DLD1 (cell line): ENCODE measurements around the gene MID1.
"Not testable (repeated sequence)": the region's sequence is repeated elsewhere in the genome, so short reads cannot be mapped to it uniquely, and the experiment has no call there.

Experiments
- in situ Hi-C: cut with HindIII; loops from 2 replicates; pipeline ENCODE4 v1.10.0; 2017; ENCODE audit warnings: low sequenced_read_pairs

Gene MID1

DNA sequence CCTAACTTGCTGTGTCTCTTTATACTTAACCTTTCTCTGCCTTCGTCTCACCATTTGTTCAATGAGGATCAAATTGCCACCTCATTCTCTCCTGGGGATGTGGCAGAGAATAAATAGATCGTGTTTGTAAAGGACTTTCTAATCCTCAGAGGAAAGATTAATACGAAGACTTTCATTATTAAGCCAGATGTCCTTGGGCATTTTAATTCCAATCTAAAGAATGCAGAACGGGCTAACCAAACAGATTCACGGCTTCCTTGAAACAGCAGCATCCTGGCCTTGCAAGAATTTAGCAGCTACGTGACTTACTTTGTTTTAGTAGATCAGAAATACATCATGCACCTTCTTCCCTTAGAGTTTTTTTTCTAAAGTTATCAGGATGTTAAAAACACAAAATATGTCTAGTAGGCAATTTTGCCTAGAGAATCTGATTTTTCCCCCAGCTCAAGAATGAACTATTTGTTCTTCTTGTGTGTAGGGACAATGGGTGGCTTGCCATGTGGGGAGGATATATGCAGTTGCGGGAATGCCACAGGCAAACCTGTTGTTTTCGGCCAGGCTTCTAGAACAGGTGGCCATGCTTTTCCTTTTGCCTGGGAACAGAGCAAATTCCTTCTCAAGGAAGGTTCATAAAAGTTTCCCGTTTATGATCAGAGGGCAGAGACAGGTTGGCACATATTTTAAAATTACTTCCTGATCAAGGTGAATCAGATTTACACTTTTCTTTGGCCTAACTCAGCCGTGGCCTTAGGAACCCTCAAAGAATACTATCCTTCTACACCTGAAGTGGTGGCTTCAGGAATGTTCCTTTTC is 3.0 kb downstream of the MID1 start:
- in situ Hi-C loops, result no loop called here

DNA sequence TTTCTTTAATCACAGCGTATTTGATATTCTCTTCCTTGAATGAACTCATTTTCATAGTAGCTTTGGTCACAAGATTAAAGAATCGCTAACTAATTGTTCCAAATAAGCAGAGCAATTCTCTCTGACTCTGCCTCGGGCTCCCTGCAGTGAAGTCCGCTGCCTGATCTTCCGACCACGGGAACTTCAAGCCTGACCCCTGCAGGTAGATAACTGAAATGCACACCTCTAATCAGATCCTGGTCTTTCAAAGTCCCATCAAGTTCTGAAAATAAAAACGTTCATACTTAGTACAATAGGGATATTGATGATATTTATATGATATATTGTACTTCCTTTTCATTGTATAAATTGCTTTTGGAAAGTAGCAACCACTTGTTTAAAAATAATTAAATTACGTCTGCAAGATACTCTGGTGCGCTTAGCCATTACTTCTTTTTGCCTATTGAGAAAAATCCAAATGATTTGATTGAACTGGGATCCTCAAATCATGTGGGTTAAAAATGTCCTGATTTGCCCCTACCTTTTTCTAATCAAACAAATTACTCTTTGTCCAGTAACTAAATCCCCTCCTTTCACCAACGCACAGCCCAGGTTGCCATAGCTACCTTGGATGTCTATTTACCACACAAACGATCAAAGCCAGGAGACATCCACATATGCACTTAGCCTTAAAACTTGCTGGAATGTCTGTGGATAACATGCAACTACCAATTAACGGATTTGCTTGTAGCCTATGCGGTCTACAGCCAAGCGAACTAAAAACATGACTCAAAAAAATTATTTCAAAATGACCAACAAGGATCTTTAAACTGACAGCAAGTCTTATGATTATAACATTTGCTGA is 4.2 kb downstream of the MID1 start:
- in situ Hi-C loops, result no loop called here

DNA sequence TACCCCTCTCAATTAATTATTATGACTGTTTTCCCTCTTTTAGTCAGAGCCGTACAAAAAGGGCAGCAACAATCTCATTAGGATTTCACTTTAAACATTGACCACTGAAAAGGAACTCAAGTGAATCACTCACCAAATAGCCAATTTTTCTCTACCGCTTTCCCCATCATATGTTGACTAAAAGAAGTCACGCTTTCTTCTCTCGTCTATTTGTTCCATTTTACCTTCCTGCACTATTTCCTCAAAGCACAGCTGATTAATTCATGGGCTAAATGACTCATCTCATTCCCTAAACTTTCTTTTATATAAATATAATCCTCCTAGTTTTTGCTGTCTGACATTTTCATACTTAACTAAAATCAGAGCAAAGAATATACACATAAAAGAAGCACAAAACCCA is 8.2 kb downstream of the MID1 start:
- in situ Hi-C loops, result no loop called here

DNA sequence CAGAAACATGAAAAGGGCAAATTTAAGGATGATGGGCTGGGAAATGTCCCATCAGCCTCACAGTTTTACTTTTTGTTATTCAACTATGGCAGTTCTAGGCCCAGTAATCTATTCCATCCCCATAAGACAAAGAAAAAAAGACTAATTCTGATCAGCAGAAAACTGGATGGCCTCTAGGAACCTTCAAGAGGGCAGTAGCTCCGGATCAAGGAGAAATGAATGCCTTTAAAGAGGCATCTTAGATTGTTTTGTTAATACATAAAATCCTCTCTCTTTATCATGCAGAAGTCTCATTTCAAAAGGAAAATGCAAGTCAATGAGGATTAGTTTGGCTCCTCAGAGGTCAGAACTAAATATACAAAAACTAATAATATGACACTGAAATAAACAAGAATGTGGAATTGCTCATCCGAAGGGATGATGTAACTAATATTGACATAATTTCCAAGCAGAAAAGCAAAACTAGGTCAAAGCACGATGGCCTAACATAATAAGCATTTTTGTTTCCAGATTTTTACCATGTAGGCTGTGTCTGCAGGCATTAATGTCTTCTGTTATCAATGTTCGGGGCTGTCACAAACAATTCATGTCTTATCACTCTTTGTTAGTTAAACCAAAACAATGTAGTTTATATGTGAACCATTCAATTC is 8.8 kb downstream of the MID1 start:
- in situ Hi-C loops, result no loop called here

DNA sequence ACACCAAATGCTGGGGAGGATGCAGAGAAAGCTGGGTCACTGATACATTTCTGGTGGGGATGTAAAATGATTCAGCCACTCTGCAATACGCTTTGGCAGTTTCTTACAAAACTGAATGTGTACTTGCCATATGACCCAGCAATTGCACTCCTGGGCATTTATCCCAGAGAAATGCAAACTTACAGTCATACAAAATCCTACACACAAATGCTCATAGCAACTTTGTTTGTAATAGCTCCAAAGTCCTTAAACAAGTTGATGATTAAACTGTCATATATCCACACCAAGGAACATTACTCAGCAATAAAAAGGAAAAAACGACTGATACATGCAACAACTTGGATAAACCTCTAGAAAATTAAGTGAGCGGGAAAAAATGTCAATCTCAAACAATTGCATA is 12.3 kb downstream of the MID1 start:
- in situ Hi-C loops, result no loop called here

DNA sequence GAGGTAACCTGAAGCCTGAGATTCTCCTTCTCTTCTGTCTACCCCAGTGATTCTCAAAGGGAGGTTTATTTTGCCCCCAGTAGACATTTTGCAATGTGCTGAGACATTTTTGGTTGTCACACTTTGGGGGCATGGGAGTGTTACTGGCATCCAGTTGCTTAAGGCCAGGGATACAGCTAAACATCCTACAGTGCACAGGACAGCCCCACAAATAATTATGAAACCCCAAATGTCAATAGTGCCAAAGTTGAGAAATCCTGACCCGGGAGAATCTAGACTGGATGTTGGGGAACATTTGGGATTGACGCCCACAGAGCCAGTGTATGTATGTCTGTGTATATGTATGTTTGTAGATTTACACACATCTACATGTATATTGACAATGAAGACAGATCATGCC is 13.2 kb downstream of the MID1 start:
- in situ Hi-C loops, result no loop called here

DNA sequence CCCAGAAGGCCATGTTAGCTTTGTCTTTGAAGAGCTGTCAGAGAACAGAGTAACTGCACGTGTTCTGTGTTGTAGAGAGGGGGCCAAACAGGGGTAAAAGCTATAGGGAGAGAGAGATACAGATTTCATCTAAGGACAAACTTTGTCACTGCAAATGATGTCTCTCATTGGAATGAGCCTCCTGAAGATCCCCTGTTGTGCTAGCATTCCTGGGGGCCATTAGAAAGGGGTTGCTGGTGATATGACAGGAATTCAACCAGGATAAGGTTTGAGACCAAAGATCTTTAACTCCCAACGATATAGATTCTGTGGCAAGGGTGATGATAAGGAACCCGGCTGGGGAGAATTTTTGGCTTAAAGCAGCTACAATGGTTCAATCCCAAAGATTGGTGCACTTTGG is 16.8 kb downstream of the MID1 start:
- in situ Hi-C loops, result no loop called here

DNA sequence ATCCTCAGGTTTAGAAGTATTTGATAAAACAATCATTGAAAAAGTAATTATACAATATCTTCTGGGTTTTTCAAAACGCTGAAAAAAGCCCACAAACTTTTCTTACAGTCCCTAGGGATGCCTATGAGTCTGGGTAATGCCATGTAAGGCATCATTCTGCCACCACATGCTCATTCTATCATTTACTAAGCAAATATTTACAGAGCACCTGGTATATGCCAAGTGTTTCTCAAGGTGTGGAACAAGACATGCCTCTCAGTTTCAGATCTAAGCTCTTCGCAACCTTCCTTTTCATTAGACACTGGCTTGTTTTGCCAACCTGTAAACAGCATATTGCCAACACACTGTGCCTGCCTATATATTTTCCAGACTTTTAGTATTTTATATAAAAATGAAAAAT is 17.7 kb downstream of the MID1 start:
- in situ Hi-C loops, result no loop called here

DNA sequence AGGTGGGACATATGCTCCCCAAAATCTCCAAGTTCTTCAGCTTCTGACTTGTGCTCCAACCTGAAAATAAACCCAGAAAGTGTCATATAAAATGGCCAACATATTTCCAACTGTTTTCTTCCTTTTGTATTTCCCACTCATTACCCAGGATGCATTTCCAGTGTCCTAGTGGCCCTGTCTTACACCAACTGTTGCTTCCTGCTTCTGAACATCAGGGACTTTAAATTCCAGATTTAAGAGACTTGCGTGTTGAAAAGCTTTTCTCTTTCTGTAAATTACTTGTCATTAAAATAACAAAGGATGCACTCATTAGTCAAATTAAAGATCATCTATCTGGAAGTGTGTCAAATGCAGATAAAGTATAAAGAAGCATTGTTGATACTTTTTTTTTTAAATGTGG is 19.9 kb downstream of the MID1 start:
- in situ Hi-C loops, result no loop called here

DNA sequence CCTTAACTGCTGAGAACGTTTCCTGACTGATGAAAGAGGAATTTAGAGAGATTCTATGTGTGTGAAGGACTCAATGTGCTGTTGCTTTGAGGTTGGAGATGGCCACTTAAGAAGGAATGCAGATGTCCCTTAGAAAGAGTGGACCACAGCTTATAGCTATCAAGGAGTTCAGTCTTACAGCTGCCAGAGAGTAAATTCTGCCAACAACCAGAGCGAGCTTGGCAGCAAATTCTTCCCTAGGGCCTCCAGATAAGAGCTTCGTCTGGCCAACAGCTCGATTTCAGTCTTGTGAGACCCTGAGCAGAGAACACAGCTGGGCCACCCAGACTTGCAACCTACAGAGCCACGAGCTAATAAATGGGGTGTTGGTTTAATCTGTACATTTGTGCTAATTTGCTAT is 21.8 kb downstream of the MID1 start:
- in situ Hi-C loops, result no loop called here

DNA sequence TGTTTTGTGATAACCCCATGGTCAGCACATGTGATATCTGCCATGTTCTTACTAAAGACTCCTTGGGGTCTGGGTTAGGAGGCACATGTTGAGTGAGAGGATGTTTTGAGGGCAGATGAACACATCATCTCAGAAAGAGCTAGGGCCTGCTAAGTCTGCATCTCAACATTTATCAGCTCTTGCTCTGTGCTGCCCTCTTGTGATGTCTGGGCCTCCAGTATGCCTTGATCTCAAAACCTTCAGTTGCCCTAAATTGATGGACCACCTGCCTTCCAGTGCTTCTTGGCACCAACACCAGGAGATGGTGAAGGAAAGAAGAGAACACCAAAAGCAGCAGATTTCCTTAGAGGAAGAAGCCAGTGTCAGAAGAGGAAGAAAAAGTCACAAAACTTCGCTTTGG is 22.5 kb downstream of the MID1 start:
- in situ Hi-C loops, result no loop called here

DNA sequence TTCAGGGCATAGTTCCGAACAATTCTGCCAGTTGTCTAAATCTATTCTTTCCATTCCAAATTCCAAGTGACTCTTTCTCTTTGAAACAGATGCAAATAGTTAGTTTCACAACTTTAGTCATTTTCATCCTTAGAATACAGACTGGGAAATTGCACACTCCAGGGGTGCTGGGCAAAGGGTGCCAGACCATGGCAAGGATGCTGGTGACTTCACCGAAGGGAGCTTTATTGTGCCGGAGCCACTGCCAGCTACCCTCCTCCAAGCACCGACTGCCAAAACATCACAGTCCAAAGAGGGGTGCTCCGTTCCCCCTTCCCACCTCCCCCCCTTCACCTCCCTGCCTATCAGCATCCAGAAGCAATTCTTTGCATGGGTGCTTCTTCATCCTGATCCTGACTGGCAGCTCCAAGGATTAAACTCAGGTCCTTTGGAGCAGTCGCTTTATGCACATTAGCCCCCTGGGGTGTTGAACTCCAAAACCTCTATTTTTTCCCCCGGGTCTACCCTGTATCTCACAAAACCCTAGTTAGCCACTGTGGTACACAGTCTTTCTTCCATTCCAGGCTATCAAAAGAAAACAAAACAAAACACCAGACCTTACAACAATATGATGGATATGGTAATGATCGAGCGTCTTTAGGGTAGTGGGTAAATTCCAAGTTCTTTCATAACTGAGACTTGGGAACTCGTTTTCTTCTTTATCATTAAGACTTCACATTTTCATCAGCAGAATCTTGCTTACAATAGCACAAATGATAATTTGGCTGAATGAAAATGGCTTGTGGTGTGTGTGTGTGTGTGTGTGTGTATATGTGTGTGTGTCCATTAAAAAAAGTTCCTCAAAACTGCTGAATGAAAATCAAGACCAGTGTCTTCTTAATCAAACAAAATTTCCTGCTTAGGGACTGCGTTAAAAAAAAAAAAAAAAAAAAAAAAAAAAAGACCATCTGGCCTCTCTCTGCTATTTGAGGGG is 28.7 kb downstream of the MID1 start:
- in situ Hi-C loops, result no loop called here

DNA sequence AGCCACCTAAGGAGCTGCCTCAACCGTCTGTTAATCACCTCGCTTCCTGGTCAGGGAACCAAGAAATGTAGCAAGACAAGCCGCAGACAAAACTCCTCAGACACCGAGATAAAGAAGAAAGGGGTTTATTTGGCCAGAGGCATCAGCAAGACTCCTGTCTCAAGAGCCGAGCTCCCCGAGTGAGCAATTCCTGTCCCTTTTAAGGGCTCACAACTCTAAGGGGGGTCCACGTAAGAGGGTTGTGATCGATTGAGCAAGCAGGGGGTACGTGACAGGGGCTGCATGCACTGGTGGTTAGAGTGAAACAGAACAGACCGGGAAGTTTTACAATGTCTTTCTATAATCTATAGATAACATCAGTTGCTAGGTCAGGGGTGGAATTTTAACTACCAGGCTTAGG is 30.6 kb downstream of the MID1 start:
- in situ Hi-C loops, result not testable (repeated sequence)

DNA sequence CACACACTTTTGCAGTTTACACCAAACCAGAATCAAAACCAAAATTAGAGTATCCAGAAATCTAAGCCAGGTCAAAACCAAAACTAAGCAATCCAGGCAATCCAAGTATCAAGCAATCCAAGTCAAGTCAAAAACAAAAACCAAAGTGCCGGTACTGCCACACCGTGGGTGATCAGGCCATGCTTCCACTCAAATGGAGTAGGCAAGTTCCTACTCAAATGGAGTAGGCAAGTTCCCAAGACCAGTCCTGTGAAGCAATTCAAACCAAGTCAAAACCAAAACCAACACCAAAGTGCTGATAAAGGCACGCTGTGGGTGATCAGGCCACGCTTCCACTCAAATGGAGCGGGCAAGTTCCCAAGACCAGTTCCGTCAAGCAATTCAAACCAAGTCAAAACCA is 31.3 kb downstream of the MID1 start:
- in situ Hi-C loops, result no loop called here

DNA sequence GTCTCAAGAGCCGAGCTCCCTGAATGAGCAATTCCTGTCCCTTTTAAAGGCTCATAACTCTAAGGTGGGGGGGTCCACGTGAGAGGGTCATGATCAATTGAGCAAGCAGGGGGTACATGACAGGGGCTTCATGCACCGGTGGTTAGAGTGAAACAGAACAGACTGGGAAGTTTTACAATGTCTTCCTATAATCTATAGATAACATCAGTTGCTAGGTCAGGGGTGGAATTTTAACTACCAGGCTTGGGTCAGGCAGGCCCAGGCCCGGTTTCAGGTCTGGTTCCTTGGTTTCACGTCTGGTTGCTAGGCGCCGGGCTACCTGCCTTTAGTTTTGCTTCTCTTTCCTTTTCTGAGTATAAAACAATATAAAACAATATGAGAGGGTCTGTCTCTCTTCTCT is 35.5 kb downstream of the MID1 start:
- in situ Hi-C loops, result not testable (repeated sequence)

DNA sequence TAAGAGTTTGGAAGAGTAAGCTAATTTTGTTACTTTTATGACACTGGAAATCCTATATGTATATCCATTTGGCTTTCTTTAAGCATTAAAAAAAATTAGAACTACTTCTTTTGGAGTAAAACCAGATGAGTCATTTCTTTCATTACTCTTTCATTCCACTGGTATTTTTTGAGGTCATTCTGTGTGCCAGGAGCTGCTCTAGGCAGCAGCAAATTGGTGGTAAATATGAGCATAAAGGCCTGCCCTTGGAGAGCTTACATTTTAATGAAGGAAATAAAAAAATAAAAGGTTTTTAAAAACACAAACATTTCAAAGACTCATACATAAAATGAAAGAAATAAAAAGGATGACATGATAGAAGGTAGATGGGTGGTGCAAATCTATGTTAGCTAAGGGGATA is 37.4 kb downstream of the MID1 start:
- in situ Hi-C loops, result no loop called here

DNA sequence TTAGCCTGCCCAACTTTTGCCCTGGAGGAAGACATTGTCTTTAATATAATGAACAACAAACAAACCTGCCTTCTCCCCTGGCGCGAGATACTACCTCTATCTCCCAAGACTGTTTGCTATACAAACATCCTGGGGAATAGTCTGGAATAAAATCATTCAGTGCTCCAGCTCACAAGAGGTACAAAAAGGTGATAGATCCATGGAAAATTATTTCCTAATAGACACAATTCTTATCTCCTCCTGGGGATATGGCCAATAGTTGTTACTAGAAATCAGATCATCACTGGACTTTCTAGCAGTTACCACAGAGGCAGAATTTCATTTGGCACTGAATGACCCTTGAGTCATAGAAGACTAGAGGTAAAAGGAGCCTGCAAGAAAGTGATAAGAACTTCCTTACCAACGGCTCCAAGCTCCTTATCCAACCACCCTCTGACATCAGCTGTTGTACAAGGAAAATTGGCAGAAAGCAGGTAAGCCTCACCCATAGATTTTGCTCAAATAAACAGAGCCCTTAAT is 38.1 kb downstream of the MID1 start:
- in situ Hi-C loops, result no loop called here

DNA sequence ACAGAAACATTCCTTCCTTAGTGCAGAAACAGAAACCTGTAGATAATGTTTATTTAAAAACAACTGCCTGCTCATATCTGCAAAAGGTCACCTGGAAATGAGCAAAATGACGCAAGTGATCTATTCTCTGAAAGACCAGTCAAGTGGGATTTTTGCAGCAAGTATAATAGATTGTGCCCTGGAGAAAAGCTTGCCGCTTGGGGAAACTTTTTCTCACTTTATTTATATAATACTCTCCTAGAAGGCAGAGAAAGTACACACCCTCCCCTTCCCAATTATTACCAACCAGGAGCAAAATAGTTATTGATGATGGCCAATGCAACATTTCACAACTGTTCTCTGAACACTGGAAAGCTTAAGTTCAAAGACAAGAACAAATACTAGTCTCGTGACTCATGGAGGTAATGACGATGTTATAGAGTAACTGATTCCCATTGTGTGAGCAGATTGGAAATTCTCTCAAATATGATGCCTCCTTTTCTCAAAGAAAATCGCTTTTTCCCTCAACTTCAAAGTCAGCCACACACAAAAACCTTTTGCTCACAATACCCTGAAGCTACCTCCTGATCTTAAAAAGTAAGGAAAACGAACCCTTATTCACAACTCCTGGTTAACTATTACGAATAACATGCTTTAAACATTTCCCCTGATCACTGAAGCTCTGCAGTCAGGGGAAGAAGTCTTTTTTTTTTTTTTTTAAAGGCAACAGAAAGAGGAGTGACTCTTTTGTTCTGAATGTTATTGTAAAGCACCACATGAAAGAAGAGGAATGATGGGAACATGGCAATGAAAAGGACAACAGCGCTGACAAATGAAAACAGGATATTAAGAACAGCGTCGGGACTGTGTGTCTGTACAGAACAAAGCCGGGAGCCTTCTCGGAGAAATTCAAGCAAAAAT is 41.0 kb downstream of the MID1 start:
- in situ Hi-C loops, result no loop called here

DNA sequence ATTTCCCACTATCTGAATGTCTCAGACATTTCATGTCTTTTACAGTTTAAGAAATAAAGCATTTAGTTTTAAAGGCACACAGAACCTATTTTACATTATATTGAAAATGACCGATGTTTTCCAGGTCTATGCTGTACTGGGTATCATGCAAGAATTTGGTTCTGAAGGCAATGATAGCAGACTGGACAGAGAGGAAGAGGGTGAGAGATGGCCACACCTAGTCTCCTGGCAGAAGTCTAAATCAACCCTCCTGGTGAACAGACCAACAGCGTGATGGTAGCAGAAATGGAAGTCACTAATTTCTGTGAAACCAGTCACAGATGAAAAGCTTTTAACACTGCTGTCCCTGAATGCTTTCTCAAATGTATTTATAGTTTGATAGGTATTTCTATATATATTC is 41.9 kb downstream of the MID1 start:
- in situ Hi-C loops, result no loop called here
